HG02973 (cell line): ENCODE data around the gene RNF4.
A peak's percentile ranks its signal among the peaks of the same experiment; 100 is the strongest.
"Not testable (repeated sequence)": the region's sequence is repeated elsewhere in the genome, so short reads cannot be mapped to it uniquely, and the experiment has no call there.

Experiments used
- ATAC-seq: cut with Tn5 transposase; IDR thresholded peaks from one replicate; pipeline ENCODE4 v1.9.1; 2021; ENCODE audit warnings: moderate library complexity; ENCODE audit not compliant: unreplicated experiment

Gene RNF4

GRCh38 chr4:2468456-2469191 is at the start of gene RNF4:
RNF4 (plus strand) TSS chr4:2469106; CDS start chr4:2490494, 21,388 bp downstream.
- ATAC-seq: peak; percentile 67

- no peak for ATAC-seq
These were observed 49.1 kb upstream of the RNF4 start for GRCh38 chr4:2419814-2420213.

- no peak for ATAC-seq
These were observed 47.0 kb upstream of the RNF4 start for GRCh38 chr4:2421928-2422327.

- no peak for ATAC-seq
These were observed 45.8 kb upstream of the RNF4 start for GRCh38 chr4:2423066-2423465.

- ATAC-seq: no peak
These were observed 45.2 kb upstream of the RNF4 start for GRCh38 chr4:2423695-2424094.

DNA sequence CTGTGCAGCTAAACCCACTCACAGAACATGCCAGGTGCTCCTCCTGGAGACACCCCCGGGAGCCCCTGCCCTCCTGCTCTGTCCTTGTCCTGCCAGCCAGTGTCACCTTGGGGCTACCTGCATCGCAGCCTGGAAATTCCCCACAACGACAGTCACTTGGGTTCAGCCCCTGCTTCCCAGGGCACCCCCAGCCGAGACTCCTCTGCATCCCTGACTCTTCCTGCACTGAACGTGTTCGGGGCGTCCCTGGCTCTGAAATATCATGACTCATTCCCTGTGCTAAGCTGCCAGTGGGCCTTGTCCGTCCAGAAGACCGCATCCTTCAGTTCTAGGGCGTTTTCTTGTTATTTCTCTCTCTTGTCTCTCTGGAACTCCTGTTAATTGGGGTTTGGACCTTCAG is 44.3 kb upstream of the RNF4 start:
- ATAC-seq: no peak

DNA sequence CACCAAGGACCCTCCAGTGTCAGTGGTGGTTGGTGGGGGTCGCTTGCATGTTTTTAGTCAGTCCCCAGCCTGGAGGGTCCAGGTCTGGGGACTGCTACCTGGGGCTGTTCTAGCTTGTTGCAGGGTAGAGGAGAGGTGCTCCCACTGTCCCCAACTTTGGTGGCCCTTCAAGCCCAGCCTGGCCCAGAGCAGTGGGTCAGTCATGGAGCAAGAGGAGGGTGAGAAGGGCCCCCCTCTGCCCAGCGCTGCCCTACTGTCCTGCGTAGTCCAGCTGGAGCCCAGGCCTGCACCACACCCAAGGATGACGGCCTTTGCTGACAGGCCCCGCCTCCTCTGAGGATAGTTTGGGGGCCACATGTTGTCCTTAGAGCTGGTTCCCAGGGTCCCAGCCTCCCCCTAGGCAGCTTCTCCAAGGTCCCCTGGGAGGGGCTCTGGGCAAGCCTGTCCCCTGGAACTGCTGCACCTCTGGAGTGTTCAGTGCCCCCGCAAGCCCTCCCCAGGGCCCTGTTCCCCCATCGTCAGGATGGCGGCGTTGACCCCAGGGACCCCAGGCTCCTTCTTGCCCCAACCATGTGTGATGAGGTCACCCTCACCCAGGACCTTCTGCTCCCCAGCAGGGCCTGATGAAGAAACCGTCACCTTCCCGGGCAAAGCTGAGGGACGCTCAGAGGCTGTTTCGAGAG is 43.4 kb upstream of the RNF4 start:
- ATAC-seq: no peak

DNA sequence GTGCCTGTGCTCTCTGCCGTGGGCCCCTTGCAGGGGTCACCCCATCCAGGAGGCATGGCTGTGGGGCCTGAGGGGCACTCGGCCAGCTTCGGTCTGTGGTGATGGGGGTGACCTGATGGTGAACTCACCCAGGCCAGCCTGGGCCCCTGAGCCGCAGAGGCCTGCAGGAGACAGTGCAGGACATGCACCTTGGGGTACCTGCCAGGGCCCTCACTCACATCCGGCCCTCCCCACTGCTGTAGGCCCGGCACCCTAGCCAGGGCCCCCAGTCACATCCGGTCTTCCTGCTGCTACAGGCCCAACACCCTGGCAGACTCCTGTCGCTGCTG is 42.9 kb upstream of the RNF4 start:
- no peak for ATAC-seq

DNA sequence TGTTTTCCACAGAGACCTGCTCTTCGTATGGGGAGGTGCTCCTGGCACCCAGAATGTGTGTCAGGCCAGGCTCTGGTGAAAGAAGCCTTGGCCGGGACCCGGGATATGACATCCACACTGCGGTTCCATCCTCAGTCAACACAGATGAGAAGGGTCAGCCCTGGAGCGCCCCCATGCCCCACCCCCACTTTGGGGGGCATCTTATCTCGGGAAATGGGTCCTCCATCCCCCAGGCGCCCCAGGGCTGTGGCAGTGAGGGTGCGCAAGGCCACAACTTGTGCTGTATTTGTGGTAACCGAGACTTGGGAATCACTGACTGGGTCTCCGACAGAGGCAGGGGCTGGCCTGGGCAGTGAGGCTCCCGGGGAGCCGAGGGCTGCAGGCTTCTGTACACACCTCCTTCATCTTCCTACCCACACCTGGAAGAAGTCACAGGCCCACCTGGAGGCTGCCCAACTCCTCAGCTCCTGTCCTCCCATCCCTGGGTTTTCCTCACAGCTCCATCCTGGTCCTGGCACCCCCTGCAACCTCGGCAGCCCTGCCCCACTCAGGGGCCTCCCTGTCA is 42.1 kb upstream of the RNF4 start:
- no peak for ATAC-seq

DNA sequence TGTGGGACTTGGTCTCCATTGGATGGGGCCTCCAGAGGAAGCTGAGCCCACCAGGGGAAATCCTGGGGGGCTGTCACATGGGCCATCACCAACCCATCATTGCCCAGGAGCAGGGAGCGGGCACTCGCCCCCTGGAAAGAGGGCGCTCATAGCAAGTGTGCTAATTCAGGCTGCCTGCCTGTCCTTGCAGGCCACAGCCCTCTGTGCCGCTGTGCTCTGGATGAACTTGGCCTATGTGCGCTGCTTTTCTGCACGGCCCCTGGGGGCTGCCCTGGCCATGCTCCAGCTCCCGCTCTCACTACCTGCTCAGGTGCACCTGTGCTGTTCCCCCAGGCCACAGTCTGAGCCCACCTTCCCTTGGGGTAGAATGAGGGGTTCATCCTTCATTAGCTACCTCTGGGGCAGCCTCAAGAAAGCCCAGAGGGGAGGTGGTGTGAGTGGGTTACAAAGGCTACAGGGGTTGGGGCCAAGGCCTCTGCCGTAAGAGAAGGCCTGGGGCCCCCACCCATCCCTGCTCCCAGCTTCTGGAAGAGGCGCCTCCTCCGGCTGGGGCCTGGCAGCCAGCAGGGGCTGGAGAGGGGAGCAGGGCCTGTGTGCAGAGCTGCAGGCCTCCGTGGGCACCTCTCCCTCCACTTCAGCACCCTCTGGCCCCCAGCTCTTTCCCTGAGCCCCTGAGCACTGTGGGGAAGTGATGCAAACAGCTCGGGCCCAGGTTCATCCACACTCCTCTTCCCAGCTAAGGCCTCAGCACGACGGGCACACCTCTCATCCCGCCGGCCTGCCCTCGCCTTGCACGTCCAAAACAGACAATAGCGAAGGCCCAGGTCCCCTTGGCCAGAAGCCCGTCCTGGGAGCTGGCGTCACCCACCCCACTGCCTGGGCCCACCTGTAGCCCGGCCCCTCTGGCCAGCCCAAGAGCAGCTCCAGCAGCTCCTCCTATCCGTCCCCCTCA is 41.2 kb upstream of the RNF4 start:
- ATAC-seq: no peak

DNA sequence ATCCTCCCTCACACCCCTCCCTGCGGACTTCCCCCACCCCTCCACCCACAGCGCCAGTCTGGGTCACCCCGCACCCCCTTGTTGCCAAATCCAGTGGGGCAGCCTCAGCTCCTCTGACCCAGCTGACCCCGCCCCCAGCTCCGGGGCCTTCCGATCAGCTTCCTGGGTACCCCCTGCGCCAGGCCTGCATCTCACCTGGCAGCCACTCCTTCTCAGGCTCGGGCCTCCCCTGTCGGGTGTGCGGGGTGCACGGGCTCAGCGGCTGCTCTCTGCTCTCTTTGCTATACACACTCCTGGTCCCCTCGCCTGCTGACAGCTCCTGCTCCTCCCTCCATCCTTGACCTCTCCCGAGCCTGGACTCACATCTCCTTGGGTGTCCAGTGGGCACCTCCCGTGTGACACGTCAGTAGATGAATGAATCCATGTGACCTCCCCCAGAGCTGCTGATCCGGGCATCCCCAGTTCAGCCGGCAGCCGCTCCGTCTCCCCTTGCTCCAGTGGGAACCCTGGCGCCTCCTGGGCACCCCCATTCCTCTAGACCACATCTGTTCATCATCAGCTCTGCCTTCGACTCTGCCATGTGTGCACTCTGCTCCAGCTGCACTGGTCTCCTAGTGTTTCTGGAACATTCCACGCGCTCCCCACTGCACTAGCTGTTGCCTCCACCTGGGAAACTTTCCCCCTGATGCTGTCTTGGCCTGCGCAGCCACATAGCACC is 40.3 kb upstream of the RNF4 start:
- ATAC-seq: no peak

- not testable (repeated sequence) for ATAC-seq
These were observed 38.8 kb upstream of the RNF4 start for GRCh38 chr4:2429945-2430757.

GRCh38 chr4:2432004-2432403 is 36.9 kb upstream of the RNF4 start:
- ATAC-seq: no peak

DNA sequence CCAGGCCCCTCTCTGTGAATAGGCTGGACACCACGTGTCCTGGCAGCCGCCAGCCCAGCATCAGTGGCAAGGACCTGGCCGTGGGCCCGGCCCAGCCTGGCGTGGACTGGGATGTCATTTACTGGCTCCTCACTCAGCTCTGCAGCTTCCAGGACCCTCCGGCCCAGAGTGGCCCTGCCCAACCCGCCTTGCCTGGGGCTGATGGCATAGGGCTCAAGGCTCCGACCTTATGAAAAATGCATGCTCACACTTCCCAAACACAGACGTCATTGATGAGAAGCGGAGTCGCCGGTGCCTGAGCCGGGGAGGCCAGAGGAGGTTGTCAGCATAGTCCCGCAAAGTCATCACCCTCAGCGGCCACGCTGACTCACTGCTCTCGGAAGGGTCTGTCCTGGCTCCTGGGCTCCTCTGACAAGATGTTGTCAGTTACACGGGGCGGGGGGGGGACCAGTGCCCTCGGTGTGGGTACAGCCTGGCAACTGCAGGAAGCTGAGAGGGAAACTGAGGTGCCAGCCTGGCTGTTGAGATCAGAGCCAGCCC is 35.8 kb upstream of the RNF4 start:
- no peak for ATAC-seq

- ATAC-seq: no peak
These were observed 35.1 kb upstream of the RNF4 start for GRCh38 chr4:2433609-2434350.

DNA sequence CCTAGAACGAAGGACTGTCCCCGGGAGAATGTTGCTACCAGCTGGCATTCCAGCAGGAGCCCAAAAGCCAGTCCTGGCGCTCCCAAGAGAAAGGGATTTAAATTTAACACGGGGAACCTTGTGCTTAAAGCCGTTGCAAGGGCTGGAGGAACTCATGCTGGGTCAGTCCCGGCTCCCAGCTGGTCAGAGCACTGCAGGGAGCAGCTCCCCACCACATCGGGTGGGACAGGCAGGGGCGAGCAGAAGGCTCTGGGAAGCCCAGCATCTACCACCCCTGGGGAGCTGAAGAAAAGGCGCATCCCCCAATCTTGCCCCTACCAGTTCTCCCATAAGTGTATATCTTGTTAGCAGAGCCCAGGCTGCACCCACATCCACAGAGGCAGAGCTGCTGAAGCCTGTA is 34.5 kb upstream of the RNF4 start:
- no peak for ATAC-seq

- ATAC-seq: no peak
These were observed 32.6 kb upstream of the RNF4 start for GRCh38 chr4:2436301-2436700.

- no peak for ATAC-seq
These were observed 32.0 kb upstream of the RNF4 start for GRCh38 chr4:2436761-2437474.
